Measurements from ENCODE around the gene ACSL3.

ACSL3 gene

DNA sequence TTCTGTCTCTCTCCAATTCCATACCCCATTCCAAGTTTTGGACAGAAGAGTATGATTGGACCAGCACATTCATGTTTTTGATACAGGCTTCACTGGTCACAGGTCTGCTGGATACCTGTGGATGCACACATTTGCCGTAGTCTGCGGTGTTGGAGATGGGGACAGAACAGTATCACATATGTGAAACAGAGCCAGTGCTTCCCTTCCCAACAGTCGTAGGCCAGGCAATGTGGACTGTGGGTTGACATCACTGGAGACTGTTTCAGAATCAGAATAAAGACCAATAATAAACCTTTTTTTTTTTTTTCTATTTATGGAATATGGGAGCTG, 18.7 kb downstream of the ACSL3 start:
- DNase-seq (ENCODE audit: low spot score): no peak

GRCh38 chr2:222882484-222882928, 21.7 kb downstream of the ACSL3 start:
- no peak for DNase-seq (ENCODE audit: low spot score)

DNA sequence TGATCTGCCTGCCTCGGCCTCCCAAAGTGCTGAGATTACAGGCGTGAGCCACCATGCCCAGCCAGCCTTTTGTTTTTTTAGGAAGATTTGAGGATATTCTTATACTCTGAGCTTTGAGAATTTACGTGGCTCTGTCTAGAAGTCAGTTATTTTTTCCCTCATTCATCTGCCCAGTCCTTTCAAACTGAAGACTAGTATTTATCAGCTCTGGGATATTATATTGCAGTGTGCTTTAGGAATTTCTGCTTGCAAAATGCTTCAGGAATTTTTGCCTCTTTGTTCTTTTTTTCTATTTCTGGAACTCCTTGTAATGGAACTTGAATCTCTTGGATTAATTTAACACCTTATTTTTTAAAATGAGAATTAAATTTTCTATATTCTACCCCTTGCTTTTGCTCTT, 22.6 kb downstream of the ACSL3 start:
- DNase-seq (ENCODE audit: low spot score): no peak

DNA sequence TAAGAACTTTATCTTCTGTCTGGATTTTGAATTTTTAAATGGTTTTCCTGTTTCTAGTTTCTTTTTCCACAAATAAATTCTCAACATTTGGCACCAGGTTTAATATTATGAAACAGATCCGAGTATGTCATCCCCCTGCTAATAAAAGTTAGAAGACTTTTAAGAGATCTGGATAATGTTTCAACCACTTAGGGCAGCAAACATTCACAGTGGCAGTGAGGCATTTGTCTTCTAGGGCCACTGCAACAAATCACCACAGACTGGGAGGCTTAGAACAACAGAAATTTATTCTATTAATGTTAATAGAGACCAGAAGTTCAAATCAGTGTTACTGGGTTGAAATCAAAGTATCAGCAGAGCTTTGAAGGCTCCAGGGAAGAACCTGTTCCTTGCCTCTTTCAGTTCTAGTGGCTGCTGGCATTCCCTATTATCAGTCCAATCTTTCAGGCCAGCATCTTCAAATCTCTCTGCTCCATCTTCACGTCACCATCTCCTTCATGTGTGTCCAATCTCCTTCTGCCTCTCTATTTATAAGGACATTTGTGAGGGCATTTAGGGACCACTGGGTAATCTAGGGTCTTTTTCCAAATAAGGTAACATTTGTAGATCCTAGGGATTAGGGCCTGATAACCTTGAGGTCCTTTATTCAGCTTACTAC, 23.4 kb downstream of the ACSL3 start:
- no peak for DNase-seq (ENCODE audit: low spot score)

GRCh38 chr2:222884805-222885424, 24.1 kb downstream of the ACSL3 start:
- DNase-seq (ENCODE audit: low spot score): no peak

DNA sequence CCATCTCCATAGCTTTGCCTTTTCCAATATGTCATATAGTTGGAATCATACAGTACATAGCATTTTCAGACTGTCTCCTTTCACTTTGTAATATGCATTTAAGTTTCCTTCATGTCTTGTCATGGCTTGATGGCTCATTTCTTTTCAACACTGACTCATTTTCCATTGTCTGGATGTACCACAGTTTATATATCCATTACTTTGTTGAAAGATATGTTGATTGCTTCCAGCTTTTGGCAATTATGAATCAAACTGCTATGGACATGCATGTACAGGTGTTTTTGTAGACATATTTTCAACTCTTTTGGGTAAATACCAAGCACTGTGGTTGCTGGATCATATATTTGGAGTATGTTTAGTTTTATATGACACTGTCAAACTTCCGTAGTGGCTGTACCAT, 26.3 kb downstream of the ACSL3 start:
- DNase-seq (ENCODE audit: low spot score): no peak

GRCh38 chr2:222888716-222889115, 27.9 kb downstream of the ACSL3 start:
- DNase-seq (ENCODE audit: low spot score): no peak

DNA sequence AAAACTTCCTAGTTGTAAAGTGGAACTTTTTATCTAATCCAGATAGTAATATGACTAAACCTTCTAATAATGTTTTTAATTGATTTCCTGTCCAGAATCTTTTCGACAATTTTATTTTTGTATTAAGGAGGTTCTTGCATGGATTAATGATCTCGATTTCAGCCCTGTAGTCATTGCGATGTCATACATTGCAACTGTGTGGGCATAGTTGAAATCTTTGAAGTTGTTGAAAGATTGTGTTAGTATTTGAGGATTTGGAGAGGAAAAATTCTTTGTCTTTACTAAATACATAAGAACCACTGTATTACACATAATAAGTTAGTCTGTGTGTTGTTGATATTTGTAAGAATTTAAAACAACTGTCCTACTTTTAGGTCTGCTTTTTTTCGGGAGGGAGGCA, 31.1 kb downstream of the ACSL3 start:
- no peak for DNase-seq (ENCODE audit: low spot score)

- DNase-seq (ENCODE audit: low spot score): no peak
These were observed 31.5 kb downstream of the ACSL3 start for GRCh38 chr2:222892321-222892720.

GRCh38 chr2:222892761-222893160, 31.9 kb downstream of the ACSL3 start:
- no peak for DNase-seq (ENCODE audit: low spot score)

- no peak for DNase-seq (ENCODE audit: low spot score)
These were observed 32.9 kb downstream of the ACSL3 start for GRCh38 chr2:222893716-222894115.

GRCh38 chr2:222895144-222895543, 34.3 kb downstream of the ACSL3 start:
- no peak for DNase-seq (ENCODE audit: low spot score)

DNA sequence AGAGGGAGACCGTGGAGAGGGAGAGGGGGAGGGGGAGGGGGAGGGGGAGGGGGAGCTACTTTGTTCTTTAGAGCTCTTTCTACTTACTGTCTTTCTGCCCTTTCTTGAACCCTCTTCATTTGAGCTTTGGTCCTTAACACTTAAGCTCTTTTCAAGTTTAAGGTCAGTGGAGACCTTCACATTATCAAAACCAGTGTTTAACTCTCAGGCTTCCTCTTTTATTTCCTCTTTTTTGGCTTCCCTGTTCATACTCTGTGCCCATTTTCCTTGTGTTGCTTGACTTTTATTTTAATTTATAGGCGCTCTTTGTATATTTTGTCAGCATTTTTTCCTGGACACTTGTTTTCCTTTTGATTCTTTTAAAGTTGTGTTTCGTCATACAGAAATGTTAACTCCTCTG, 37.1 kb downstream of the ACSL3 start:
- no peak for DNase-seq (ENCODE audit: low spot score)

DNA sequence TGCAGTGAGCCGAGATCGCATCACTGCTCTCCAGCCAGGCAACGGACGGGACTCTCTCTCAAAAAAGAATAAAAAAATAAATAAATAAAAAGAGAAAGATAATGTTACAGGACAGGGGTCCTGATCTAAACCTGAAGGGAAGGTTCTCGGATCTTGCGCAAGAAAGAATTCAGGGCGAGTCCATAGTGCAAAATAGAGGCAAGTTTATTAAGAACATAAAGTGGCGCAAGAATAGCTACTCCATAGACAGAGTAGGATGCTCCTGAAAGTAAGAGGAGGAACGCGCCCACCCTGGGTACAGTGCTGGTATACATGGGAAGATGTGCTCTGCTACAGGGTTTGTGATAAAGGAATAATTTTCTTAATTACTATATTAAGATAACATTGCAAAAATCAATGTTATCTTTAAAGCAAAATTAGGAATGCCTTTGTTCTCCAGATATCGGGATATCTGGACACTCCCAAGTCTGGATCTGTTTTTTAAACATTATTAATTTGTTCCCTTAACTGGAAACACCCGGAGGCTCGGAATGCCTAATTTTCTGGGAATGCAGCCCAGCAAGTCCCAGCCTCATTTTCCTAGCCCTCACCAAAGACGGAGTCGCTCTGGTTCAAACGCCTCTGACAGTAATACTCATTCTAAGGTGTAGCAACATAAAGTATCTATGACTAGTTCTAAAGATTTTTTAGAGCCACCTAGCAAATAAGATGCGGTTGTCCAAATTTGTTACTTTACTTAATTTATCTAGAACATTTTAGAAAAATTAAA, 38.8 kb downstream of the ACSL3 start:
- no peak for DNase-seq (ENCODE audit: low spot score)

- no peak for DNase-seq (ENCODE audit: low spot score)
These were observed 39.5 kb downstream of the ACSL3 start for GRCh38 chr2:222900354-222900753.

DNA sequence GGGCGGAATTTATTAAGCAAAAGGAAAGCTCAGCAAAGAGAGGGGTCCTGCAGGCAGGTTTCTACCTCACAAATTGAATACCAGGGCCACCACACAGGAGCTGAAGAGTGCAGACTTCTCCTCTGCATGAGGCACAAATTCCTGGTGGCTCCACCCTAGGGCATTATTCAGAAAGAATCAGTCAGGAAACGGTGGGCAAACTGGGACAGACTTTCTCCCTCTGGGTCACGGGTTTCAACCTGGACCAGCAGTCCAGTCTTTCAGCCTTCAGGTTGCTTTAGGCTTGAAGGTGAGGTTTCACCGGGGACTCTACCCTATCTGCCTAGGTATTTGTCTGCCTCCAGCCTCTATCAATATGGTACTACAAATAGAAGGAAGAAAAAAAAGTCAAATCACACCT, 41.8 kb downstream of the ACSL3 start:
- no peak for DNase-seq (ENCODE audit: low spot score)

GRCh38 chr2:222903234-222904220, 42.7 kb downstream of the ACSL3 start:
- no peak for DNase-seq (ENCODE audit: low spot score)

DNA sequence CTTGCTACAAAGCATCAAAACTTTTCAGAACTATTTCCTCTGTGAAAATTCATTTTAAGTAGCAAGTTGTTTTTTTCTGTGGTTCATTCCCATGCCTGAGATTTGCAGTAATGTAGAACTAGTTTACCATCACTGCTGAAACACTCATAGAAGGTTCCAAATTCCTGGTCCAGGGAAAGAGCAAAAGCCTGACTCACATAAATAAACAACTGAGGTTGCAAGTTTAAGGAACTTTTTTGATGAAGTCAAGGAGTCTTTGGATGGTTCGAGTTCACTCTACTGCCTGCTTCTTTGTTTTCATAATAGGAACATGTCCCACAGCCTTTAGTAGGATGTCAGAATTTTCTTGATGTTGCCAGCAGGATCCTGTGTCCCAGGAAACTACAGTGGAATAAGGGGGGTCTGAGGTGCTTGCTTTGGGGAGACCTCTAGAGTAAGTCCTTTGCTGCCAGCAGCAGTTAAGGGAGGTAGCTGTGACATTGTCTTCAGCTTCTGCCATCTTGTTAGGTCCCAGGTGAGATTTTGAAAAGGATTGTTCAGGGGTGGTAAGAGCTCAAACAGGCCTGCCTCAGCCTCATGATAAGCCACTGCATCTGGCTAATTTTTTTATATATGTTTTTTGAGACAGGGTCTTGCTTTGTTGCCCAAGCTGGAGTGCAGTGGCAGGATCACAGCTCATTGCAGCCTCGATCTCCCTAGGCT, 43.9 kb downstream of the ACSL3 start:
- no peak for DNase-seq (ENCODE audit: low spot score)

DNA sequence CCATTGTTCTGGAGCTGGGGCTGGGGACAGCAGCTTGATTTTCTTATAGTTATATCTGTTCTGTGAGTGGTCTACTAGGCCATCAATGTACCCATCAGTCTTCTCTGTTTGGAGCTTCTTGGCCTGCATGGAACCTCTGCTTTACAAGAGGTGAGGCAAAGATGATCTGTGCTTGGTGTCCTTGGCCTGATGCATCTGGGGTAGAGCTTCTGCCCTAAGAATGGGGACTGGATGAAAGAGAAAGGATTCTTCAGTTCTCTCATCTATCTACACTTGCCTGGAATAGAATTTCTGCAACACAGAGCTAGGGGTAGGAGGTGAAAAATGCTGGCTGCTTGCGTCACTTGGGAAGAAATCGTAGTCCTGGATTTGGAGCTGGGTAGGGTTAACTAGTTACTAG, 46.2 kb downstream of the ACSL3 start:
- no peak for DNase-seq (ENCODE audit: low spot score)

- no peak for DNase-seq (ENCODE audit: low spot score)
These were observed 47.1 kb downstream of the ACSL3 start for GRCh38 chr2:222907790-222908441.

GRCh38 chr2:222909286-222909685, 48.5 kb downstream of the ACSL3 start:
- DNase-seq (ENCODE audit: low spot score): no peak

Data from left forelimb (tissue), 1 donor.